GM23338 (cell line): ENCODE measurements around the gene FAM53B. TPM values are rescaled to one million over a fixed set of nuclear protein-coding genes. Genes with fewer than 3 reads are reported as not detected.

Experiments used
- ATAC-seq: fragments of 200-7000 bp; cut with Tn5 transposase; 3 replicates; pipeline ENCODE4 v1.9.1; 2020
- DNase-seq: peaks from one replicate; pipeline ENCODE4 v3.0.0-alpha.2; 2015; ENCODE audit warnings: low spot score
- H2AFZ ChIP-seq: fragments of 200-600 bp; sonication (generic); 2 replicates; pipeline ENCODE4 v1.8.0; 2016; ENCODE audit warnings: antibody characterized with exemption, mild to moderate bottlenecking, moderate library complexity
- H3F3A ChIP-seq: fragments of 200-600 bp; sonication (generic); replicated peaks from 2 replicates; pipeline ENCODE4 v1.8.0; 2017; ENCODE audit warnings: antibody characterized with exemption, mixed run types, low read depth
- H3K27ac ChIP-seq: fragments of 200-600 bp; sonication (generic); 2 replicates; pipeline ENCODE4 v1.6.1; 2016; ENCODE audit warnings: low read depth
- H3K27me3 ChIP-seq: fragments of 200-600 bp; sonication (generic); 2 replicates; pipeline ENCODE4 v1.8.0; 2016; ENCODE audit warnings: mild to moderate bottlenecking, mixed run types, moderate library complexity; ENCODE audit not compliant: insufficient read depth
- H3K36me3 ChIP-seq: fragments of 200-600 bp; sonication (generic); 2 replicates; pipeline ENCODE4 v1.8.0; 2016; ENCODE audit warnings: mild to moderate bottlenecking; ENCODE audit not compliant: insufficient read depth
- H3K4me1 ChIP-seq: fragments of 200-600 bp; sonication (generic); 2 replicates; pipeline ENCODE4 v1.8.0; 2016; ENCODE audit warnings: mild to moderate bottlenecking, moderate library complexity; ENCODE audit not compliant: insufficient read depth
- H3K4me2 ChIP-seq: fragments of 200-600 bp; sonication (generic); 2 replicates; pipeline ENCODE4 v1.7.1; 2017; ENCODE audit warnings: mixed run types
- H3K4me3 ChIP-seq: fragments of 200-600 bp; sonication (generic); 2 replicates; pipeline ENCODE4 v1.6.1; 2016; ENCODE audit warnings: mixed run types
- H3K79me2 ChIP-seq: fragments of 200-600 bp; sonication (generic); replicated peaks from 2 replicates; pipeline ENCODE4 v1.8.0; 2017; ENCODE audit warnings: mild to moderate bottlenecking; ENCODE audit not compliant: insufficient read depth
- H3K9me2 ChIP-seq: fragments of 200-600 bp; sonication (generic); 2 replicates; pipeline ENCODE4 v1.8.0; 2017; ENCODE audit not compliant: insufficient read depth
- H4K20me1 ChIP-seq: fragments of 200-600 bp; sonication (generic); replicated peaks from 2 replicates; pipeline ENCODE4 v1.8.0; 2017; ENCODE audit warnings: mild to moderate bottlenecking; ENCODE audit not compliant: insufficient read depth
- H3K27ac Mint-ChIP-seq: 2 replicates; pipeline ENCODE4 v1.8.0; 2020; ENCODE audit warnings: inconsistent platforms, mild to moderate bottlenecking, moderate library complexity, mixed read lengths
- H3K27me3 Mint-ChIP-seq: 3 replicates; pipeline ENCODE4 v1.8.0; 2022; ENCODE audit warnings: low read depth, mild to moderate bottlenecking, moderate library complexity, mixed read lengths, inconsistent platforms; ENCODE audit not compliant: insufficient read depth, poor library complexity
- H3K36me3 Mint-ChIP-seq: 3 replicates; pipeline ENCODE4 v1.8.0; 2021; ENCODE audit warnings: low read depth, mild to moderate bottlenecking, inconsistent platforms, moderate library complexity, mixed read lengths
- H3K4me1 Mint-ChIP-seq: 3 replicates; pipeline ENCODE4 v1.8.0; 2020; ENCODE audit warnings: mild to moderate bottlenecking, inconsistent platforms, mixed read lengths
- H3K4me3 Mint-ChIP-seq: 3 replicates; pipeline ENCODE4 v1.8.0; 2021; ENCODE audit warnings: moderate library complexity, mild to moderate bottlenecking, inconsistent platforms, mixed read lengths
- H3K9me3 Mint-ChIP-seq: 3 replicates; pipeline ENCODE4 v1.8.0; 2020; ENCODE audit warnings: moderate library complexity, mild to moderate bottlenecking, inconsistent platforms, mixed read lengths
- CREB1 ChIP-seq: fragments of 250-450 bp; sonication (Bioruptor Pico); IDR thresholded peaks from 2 replicates; pipeline ENCODE4 v1.5.0; 2020; ENCODE audit warnings: low read depth, mild to moderate bottlenecking, moderate library complexity
- CTCF ChIP-seq, 2 experiments: fragments of 200-600 bp in 1 of 2; sonication (generic) in 1 of 2; conservative IDR thresholded peaks; 2 replicates each; pipeline versions ENCODE4 v1.5.1 to v1.6.1; 2016 to 2017; ENCODE audit warnings: antibody characterized with exemption in 2 of 2, low read depth in 2 of 2, mild to moderate bottlenecking in 2 of 2, moderate library complexity in 1 of 2
- ETS1 ChIP-seq: IDR thresholded peaks from 2 replicates; pipeline ENCODE4 v1.6.1; 2016; ENCODE audit warnings: antibody characterized with exemption
- EZH2 ChIP-seq: fragments of 200-600 bp; sonication (generic); IDR thresholded peaks from one replicate; pipeline ENCODE4 v1.8.0; 2017; ENCODE audit warnings: antibody characterized with exemption, mild to moderate bottlenecking, low read depth; ENCODE audit not compliant: unreplicated experiment
- EZH2phosphoT487 ChIP-seq: fragments of 200-600 bp; sonication (generic); IDR thresholded peaks from one replicate; pipeline ENCODE4 v1.8.1; 2018; ENCODE audit warnings: antibody characterized with exemption; ENCODE audit not compliant: unreplicated experiment
- JUNB ChIP-seq: IDR thresholded peaks from one replicate; pipeline ENCODE4 v1.6.1; 2016; ENCODE audit warnings: antibody characterized with exemption; ENCODE audit not compliant: unreplicated experiment
- NANOG ChIP-seq: IDR thresholded peaks from 2 replicates; pipeline ENCODE4 v1.6.1; 2016; ENCODE audit warnings: antibody characterized with exemption, borderline replicate concordance
- POLR2AphosphoS5 ChIP-seq: IDR thresholded peaks from 2 replicates; pipeline ENCODE4 v1.6.1; 2016; ENCODE audit warnings: antibody characterized with exemption, low read depth
- REST ChIP-seq: IDR thresholded peaks from one replicate; pipeline ENCODE4 v1.6.1; 2018; ENCODE audit warnings: antibody characterized with exemption; ENCODE audit not compliant: unreplicated experiment
- STAT1 ChIP-seq: IDR thresholded peaks from one replicate; pipeline ENCODE4 v1.6.1; 2016; ENCODE audit warnings: antibody characterized with exemption; ENCODE audit not compliant: unreplicated experiment
- ZNF114 ChIP-seq: fragments of 250-450 bp; sonication (Bioruptor Pico); IDR thresholded peaks from 2 replicates; pipeline ENCODE4 v1.5.0; 2020; ENCODE audit warnings: mild to moderate bottlenecking, moderate library complexity
- ZNF331 ChIP-seq: fragments of 250-450 bp; sonication (Bioruptor Pico); IDR thresholded peaks from 2 replicates; pipeline ENCODE4 v1.5.0; 2020; ENCODE audit warnings: low read depth, mild to moderate bottlenecking, moderate library complexity
- ZNF462 ChIP-seq: fragments of 250-450 bp; sonication (Bioruptor Pico); IDR thresholded peaks from 2 replicates; pipeline ENCODE4 v1.5.0; 2020; ENCODE audit warnings: mild to moderate bottlenecking, moderate library complexity
- polyA plus RNA-seq: library from polyadenylated mRNA; unstranded; fragments of >200 nt; fragmentation: Nextera tagmentation; extraction: Ambion mirVana; gene quantifications from 2 replicates; pipeline ENCODE4 v1.2.1, GENCODE V29; 2016
- total RNA-seq: library from RNA; depleted of rRNA; stranded (reverse); fragments of >200 nt; shearing (Covaris generic); gene quantifications from 2 replicates; pipeline ENCODE4 v1.2.3, GENCODE V29; 2014

FAM53B gene
- total and polyA plus RNA-seq, 2 experiments from 2014 or later: 3.0 to 20.3 TPM

GRCh38 chr10:124615259-124615658 is 128.9 kb downstream of the FAM53B start:
- Histone ChIP-seq H2AFZ (no peak overlapping the region), H4K20me1 (no peaks in the 10 kb centered on the region), H3K4me2 (no peak overlapping the region), H3K4me1 (no peaks in the 10 kb centered on the region), H3K79me2 (no peaks in the 10 kb centered on the region), H3K4me3 (no peak overlapping the region), H3K27me3 (no peaks in the 10 kb centered on the region), H3F3A (no peaks in the 10 kb centered on the region), H3K36me3 (no peaks in the 10 kb centered on the region), H3K27ac (no peak overlapping the region), H3K9me2 (no peaks in the 10 kb centered on the region)
- no peak overlapping the region for H3K4me3 Mint-ChIP-seq
- H3K9me3 Mint-ChIP-seq: no peaks in the 10 kb centered on the region
- H3K36me3 Mint-ChIP-seq: no peaks in the 10 kb centered on the region
- ATAC-seq (no peak), DNase-seq (no peak)
- TF ChIP-seq EZH2: no peak
- no peak for TF ChIP-seq EZH2phosphoT487
- no peak for TF ChIP-seq POLR2AphosphoS5
- no peak for TF ChIP-seq ZNF114 (CRISPR knock-in tag)
- TF ChIP-seq STAT1: no peak
- TF ChIP-seq CTCF (conservative IDR thresholded peaks at IDR 0.05; ENCODE audit: low read depth in 2 of 2): no peak
- no peak for TF ChIP-seq CREB1 (CRISPR knock-in tag)
- no peak for TF ChIP-seq ETS1
- TF ChIP-seq JUNB: no peak
- no peak for TF ChIP-seq ZNF331
- no peak for TF ChIP-seq REST
- TF ChIP-seq NANOG: no peak
- no peak for TF ChIP-seq ZNF462 (CRISPR knock-in tag)
- peaks cover 9% of the 10 kb centered on the region; the same call in 2 of the 3 replicates for H3K4me1 Mint-ChIP-seq
- no peak overlapping the region for H3K27ac Mint-ChIP-seq
- peaks cover 15% of the 10 kb centered on the region for H3K27me3 Mint-ChIP-seq
